C4-2B (cell line): ENCODE measurements around the gene LBHD2.

ENCODE experiments used
- ZFX ChIP-seq: fragments of 450-650 bp; IDR thresholded peaks from 2 replicates; pipeline ENCODE4 v1.6.1; 2017
- TF ChIP-seq, protein P1 (sequence below): fragments of 450-650 bp; conservative IDR thresholded peaks from 2 replicates; pipeline ENCODE4 v1.5.1; 2017; ENCODE audit warnings: mild to moderate bottlenecking

DNA sequence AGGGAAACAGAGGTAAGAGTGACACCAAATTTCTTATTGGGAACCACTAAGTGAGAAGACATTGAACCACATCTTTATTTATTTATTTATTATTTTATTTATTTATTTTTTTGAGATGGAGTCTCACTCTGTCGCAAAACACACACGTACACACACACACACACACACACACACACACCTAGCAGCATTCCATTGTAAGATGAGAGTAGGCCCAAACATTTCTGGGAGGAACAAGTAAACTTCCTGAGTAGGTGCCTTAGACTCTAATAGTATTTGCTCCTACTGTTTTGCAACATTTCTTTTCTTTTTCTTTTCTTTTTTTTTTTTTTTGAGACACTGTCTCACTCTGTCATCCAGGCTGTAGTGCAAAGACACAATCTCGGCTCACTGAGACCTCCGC is 19.6 kb upstream of the LBHD2 start:
- TF ChIP-seq, protein P1, sequence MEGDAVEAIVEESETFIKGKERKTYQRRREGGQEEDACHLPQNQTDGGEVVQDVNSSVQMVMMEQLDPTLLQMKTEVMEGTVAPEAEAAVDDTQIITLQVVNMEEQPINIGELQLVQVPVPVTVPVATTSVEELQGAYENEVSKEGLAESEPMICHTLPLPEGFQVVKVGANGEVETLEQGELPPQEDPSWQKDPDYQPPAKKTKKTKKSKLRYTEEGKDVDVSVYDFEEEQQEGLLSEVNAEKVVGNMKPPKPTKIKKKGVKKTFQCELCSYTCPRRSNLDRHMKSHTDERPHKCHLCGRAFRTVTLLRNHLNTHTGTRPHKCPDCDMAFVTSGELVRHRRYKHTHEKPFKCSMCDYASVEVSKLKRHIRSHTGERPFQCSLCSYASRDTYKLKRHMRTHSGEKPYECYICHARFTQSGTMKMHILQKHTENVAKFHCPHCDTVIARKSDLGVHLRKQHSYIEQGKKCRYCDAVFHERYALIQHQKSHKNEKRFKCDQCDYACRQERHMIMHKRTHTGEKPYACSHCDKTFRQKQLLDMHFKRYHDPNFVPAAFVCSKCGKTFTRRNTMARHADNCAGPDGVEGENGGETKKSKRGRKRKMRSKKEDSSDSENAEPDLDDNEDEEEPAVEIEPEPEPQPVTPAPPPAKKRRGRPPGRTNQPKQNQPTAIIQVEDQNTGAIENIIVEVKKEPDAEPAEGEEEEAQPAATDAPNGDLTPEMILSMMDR, result no peak
- TF ChIP-seq ZFX, result no peak
